Activated T-cell treated with anti-CD3 and anti-CD28 coated beads, Interleukin-2, amount 50 U/mL, for 4 hours (primary cell): ENCODE measurements around the gene MFSD6. TPM values are rescaled to one million over a fixed set of nuclear protein-coding genes. Genes with fewer than 3 reads are reported as not detected.
"Not testable (repeated sequence)": the region's sequence is repeated elsewhere in the genome, so short reads cannot be mapped to it uniquely, and the experiment has no call there.

Source experiments
- ATAC-seq, 2 donors: fragments of 200-7000 bp; cut with Tn5 transposase; one replicate each; pipeline ENCODE4 v1.10.0; 2021
- DNase-seq: peaks from one replicate; pipeline ENCODE4 v3.0.0-alpha.2; 2020
- H3K27me3 Mint-ChIP-seq: one replicate; pipeline ENCODE4 v1.8.0; 2021; ENCODE audit warnings: low read depth, mixed read lengths
- H3K36me3 Mint-ChIP-seq: one replicate; pipeline ENCODE4 v1.8.0; 2022; ENCODE audit warnings: mixed read lengths; ENCODE audit not compliant: insufficient read depth
- H3K4me1 Mint-ChIP-seq: one replicate; pipeline ENCODE4 v1.8.0; 2021; ENCODE audit warnings: low read depth, mixed read lengths
- H3K4me3 Mint-ChIP-seq: one replicate; pipeline ENCODE4 v1.8.0; 2021; ENCODE audit warnings: mild to moderate bottlenecking, moderate library complexity, mixed read lengths
- H3K9me3 Mint-ChIP-seq: one replicate; pipeline ENCODE4 v1.8.0; 2021; ENCODE audit warnings: mixed read lengths
- total RNA-seq, 3 donors: library from RNA; stranded (reverse); gene quantifications; one replicate each; pipeline ENCODE4 v1.2.1, GENCODE V29; 2021

MFSD6 gene
- 10 to 100 TPM; 38.2 to 42.1 (median 41.0) TPM for total RNA-seq

- peak within 1 kb of the TSS; percentile 88 for H3K4me3 Mint-ChIP-seq
- DNase-seq = peak; percentile 46
- ATAC-seq = peak; percentile 64 to 73
- H3K36me3 Mint-ChIP-seq = peaks cover 4% of the 10 kb centered on the region
- H3K4me1 Mint-ChIP-seq = peaks cover 34% of the 10 kb centered on the region
- no peaks in the 10 kb centered on the region for H3K9me3 Mint-ChIP-seq
- H3K27me3 Mint-ChIP-seq = no peaks in the 10 kb centered on the region
These were observed at the start of gene MFSD6 for GRCh38 chr2:190407662-190408537. Gene MFSD6, plus strand, starts transcription at chr2:190408355. Its CDS starts 27,675 bp downstream, at chr2:190436030.

GRCh38 chr2:190358655-190359448, 49.3 kb upstream of the MFSD6 start:
- Mint-ChIP-seq H3K4me1 (peaks cover 28% of the 10 kb centered on the region), H3K4me3 (peak overlapping the region; percentile 23)
- H3K27me3 Mint-ChIP-seq, ATAC-seq, H3K36me3 Mint-ChIP-seq, H3K9me3 Mint-ChIP-seq, DNase-seq: not testable (repeated sequence)

- H3K4me1 Mint-ChIP-seq = peaks cover 28% of the 10 kb centered on the region
- no peak for ATAC-seq
- no peaks in the 10 kb centered on the region for H3K27me3 Mint-ChIP-seq
- H3K36me3 Mint-ChIP-seq = no peaks in the 10 kb centered on the region
- peak overlapping the region; percentile 85 for H3K4me3 Mint-ChIP-seq
- DNase-seq = no peak
- no peaks in the 10 kb centered on the region for H3K9me3 Mint-ChIP-seq
These were observed 47.6 kb upstream of the MFSD6 start for GRCh38 chr2:190360561-190360960.

GRCh38 chr2:190360965-190361364, 47.2 kb upstream of the MFSD6 start:
- Mint-ChIP-seq H3K9me3 (no peaks in the 10 kb centered on the region), H3K36me3 (no peaks in the 10 kb centered on the region), H3K4me3 (no peak overlapping the region), H3K4me1 (peaks cover 28% of the 10 kb centered on the region), H3K27me3 (no peaks in the 10 kb centered on the region)
- no peak for ATAC-seq
- DNase-seq = no peak

- Mint-ChIP-seq H3K4me1 (peaks cover 28% of the 10 kb centered on the region), H3K27me3 (no peaks in the 10 kb centered on the region), H3K36me3 (no peaks in the 10 kb centered on the region), H3K4me3 (no peak overlapping the region), H3K9me3 (no peaks in the 10 kb centered on the region)
- ATAC-seq = no peak
- DNase-seq = no peak
These were observed 46.6 kb upstream of the MFSD6 start for GRCh38 chr2:190361572-190361971.

DNA sequence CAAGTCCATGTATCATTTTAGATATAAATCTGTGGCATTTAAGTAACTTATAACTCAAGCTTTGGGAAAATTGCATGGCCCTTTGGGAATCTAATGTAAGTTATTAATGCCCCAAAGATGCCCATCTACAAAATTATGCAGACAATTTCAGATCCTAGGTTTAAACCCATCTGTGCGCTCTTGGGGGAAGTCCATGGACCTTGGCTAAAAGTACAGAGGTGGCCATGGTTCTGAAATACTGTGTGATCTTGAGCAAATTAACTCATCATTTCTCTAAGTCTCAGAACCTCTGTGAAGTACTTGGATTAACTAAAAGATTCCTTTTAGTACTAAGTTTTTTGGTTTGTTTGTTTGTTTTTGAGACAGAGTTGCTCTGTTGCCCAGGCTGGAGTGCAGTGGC, 45.3 kb upstream of the MFSD6 start:
- ATAC-seq (no peak), DNase-seq (no peak)
- Mint-ChIP-seq H3K9me3 (no peaks in the 10 kb centered on the region), H3K4me1 (peaks cover 28% of the 10 kb centered on the region), H3K4me3 (no peak overlapping the region), H3K27me3 (no peaks in the 10 kb centered on the region), H3K36me3 (peaks cover 5% of the 10 kb centered on the region)

GRCh38 chr2:190365499-190366204, 42.5 kb upstream of the MFSD6 start:
- Mint-ChIP-seq H3K9me3 (no peaks in the 10 kb centered on the region), H3K36me3 (peaks cover 21% of the 10 kb centered on the region), H3K4me1 (peaks cover 9% of the 10 kb centered on the region), H3K27me3 (no peaks in the 10 kb centered on the region), H3K4me3 (no peak overlapping the region)
- ATAC-seq (no peak), DNase-seq (no peak)

DNA sequence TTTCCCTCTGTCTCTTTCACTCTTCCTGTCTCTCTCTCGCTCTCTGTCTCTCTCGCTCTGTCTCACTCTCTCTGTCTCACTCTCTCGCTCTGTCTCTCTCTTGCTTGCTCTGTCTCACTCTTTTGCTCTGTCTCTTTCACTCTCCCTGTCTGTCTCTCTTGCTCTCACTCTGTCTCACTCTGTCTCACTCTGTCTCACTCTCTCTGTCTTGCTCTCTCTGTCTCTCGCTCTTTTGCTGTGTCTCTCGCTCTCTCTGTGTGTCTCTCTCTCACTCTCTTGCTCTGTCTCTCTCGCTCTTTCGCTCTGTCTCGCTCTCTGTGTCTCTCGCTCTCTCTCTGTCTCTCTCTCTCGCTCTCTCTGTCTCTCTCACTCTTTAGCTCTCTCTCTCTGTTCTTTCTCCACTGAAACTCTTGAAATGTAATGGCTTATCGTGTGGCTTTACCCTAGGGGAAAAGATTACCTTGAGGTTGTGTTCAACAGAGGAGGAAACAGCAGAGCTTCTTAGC, 41.9 kb upstream of the MFSD6 start:
- Mint-ChIP-seq H3K9me3 (no peaks in the 10 kb centered on the region), H3K36me3 (peaks cover 21% of the 10 kb centered on the region), H3K4me1 (peaks cover 5% of the 10 kb centered on the region), H3K27me3 (no peaks in the 10 kb centered on the region), H3K4me3 (no peak overlapping the region)
- DNase-seq (no peak), ATAC-seq (no peak)

DNA sequence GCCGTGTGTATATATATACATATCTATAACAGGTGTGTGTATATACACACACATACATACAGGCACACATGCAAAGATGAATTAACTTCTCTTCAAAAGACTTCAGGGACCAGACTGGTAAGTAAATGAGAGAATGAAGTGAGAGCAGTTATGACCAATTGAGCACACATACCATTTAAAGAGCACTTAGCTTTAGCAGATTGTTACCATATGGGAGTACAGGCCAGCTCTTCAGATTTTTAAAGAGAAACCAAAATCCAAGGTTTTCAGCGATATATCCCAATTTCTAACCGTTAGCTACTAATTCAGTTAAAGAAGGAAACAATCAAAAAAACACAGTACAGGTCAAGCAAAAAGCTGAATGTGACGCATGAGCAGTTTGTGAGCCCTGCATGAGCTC, 41.1 kb upstream of the MFSD6 start:
- Mint-ChIP-seq H3K27me3 (no peaks in the 10 kb centered on the region), H3K9me3 (no peaks in the 10 kb centered on the region), H3K36me3 (peaks cover 21% of the 10 kb centered on the region), H3K4me3 (no peak overlapping the region), H3K4me1 (peaks cover 1% of the 10 kb centered on the region)
- DNase-seq (no peak), ATAC-seq (no peak)

DNA sequence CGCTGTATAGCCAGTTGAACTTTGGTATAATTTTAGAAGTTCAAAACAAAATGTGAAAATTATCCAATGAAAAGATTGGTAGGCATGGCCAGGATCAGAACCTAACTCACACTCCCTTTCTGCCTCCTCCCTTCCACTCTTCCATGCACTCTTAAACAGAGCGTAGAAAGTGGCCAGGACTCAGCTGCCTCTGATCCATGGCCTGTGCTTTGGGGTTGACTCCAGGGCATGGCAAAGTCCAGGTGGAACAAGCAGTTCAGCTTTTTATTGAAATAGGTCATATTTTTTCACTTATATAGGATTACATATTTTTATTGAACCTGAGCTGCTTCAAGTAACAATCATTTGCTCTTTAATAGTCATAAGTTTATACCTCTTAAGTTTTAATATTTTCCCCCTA, 38.5 kb upstream of the MFSD6 start:
- Mint-ChIP-seq H3K9me3 (no peaks in the 10 kb centered on the region), H3K27me3 (no peaks in the 10 kb centered on the region), H3K36me3 (peaks cover 21% of the 10 kb centered on the region), H3K4me1 (no peaks in the 10 kb centered on the region), H3K4me3 (no peak overlapping the region)
- DNase-seq (no peak), ATAC-seq (no peak)

DNA sequence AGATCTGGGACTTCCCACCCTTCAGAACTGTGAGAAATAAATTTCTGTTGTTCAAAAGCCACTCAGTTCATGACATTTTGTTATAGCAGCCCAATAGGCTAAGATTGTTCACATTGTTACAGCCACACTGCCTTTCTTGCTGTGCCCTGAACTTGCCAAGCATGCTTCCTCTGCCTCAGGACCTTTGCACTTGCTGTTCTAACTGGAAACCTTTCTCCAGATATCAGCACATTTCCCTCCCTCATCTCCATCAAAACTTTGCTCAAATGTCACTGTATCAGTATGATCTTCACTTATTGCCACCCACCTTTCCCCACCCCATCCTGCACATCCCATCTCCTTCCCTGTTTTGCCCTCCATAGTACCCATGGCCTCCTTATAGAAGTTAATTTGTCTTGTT, 32.1 kb upstream of the MFSD6 start:
- no peak for ATAC-seq
- no peaks in the 10 kb centered on the region for H3K36me3 Mint-ChIP-seq
- H3K4me3 Mint-ChIP-seq = no peak overlapping the region

GRCh38 chr2:190376591-190377245, 31.4 kb upstream of the MFSD6 start:
- no peak for ATAC-seq
- Mint-ChIP-seq H3K9me3 (no peaks in the 10 kb centered on the region), H3K4me3 (no peak overlapping the region), H3K36me3 (no peaks in the 10 kb centered on the region), H3K27me3 (no peaks in the 10 kb centered on the region), H3K4me1 (no peaks in the 10 kb centered on the region)
- no peak for DNase-seq

More for the DNA sequence above, 32.1 kb upstream of the MFSD6 start:
- no peaks in the 10 kb centered on the region for H3K4me1 Mint-ChIP-seq
- DNase-seq = no peak
- H3K9me3 Mint-ChIP-seq = no peaks in the 10 kb centered on the region
- H3K27me3 Mint-ChIP-seq = no peaks in the 10 kb centered on the region

GRCh38 chr2:190378880-190379237, 29.3 kb upstream of the MFSD6 start:
- ATAC-seq (no peak), DNase-seq (no peak)
- Mint-ChIP-seq H3K36me3 (no peaks in the 10 kb centered on the region), H3K9me3 (no peaks in the 10 kb centered on the region), H3K27me3 (no peaks in the 10 kb centered on the region), H3K4me3 (no peak overlapping the region), H3K4me1 (peaks cover 2% of the 10 kb centered on the region)
